Mesothelial cell of epicardium (in vitro differentiated cells): Measurements from ENCODE around the gene PPP2R2C. TPM values are rescaled to one million over a fixed set of nuclear protein-coding genes. Genes with fewer than 3 reads are reported as not detected.

Experiments
- DNase-seq, 2 experiments: peaks; one replicate each; pipeline ENCODE4 v3.0.0; 2021; ENCODE audit warnings: low spot score in 2 of 2; ENCODE audit not compliant: unreplicated experiment in 2 of 2
- H3K27ac Mint-ChIP-seq: 2 replicates; pipeline ENCODE4 v1.8.0; 2021; ENCODE audit warnings: mixed read lengths
- H3K27me3 Mint-ChIP-seq: 2 replicates; pipeline ENCODE4 v1.8.0; 2021; ENCODE audit warnings: low read depth, mixed read lengths
- H3K36me3 Mint-ChIP-seq: 2 replicates; pipeline ENCODE4 v1.8.0; 2021; ENCODE audit warnings: mixed read lengths
- H3K4me1 Mint-ChIP-seq: 2 replicates; pipeline ENCODE4 v1.8.0; 2021; ENCODE audit warnings: mixed read lengths
- H3K4me3 Mint-ChIP-seq: 2 replicates; pipeline ENCODE4 v1.8.0; 2021; ENCODE audit warnings: mild to moderate bottlenecking, moderate library complexity, mixed read lengths
- H3K9me3 Mint-ChIP-seq: 2 replicates; pipeline ENCODE4 v1.8.0; 2021; ENCODE audit warnings: mixed read lengths
- CTCF ChIP-seq: fragments of 200-600 bp; sonication (generic); IDR thresholded peaks from one replicate; pipeline ENCODE4 v1.5.0; 2021; ENCODE audit warnings: antibody characterized with exemption; ENCODE audit not compliant: unreplicated experiment
- total RNA-seq: library from RNA; stranded (reverse); gene quantifications from 3 replicates; pipeline ENCODE4 v1.2.1, GENCODE V29; 2021

Gene PPP2R2C
- total RNA-seq, 1 donor from 2014 or later: 5.2 TPM

- Mint-ChIP-seq H3K9me3 (no peaks in the 10 kb centered on the region), H3K36me3 (peaks cover 21% of the 10 kb centered on the region), H3K27ac (no peak overlapping the region), H3K27me3 (peaks cover 1% of the 10 kb centered on the region), H3K4me3 (no peak overlapping the region), H3K4me1 (no peaks in the 10 kb centered on the region)
- no peak for TF ChIP-seq CTCF
- no peak for DNase-seq
Measured at GRCh38 chr4:6302869-6303268, 169.5 kb downstream of the PPP2R2C start.

- Mint-ChIP-seq H3K27me3 (peaks cover 1% of the 10 kb centered on the region), H3K27ac (no peak overlapping the region), H3K4me3 (no peak overlapping the region), H3K36me3 (peaks cover 25% of the 10 kb centered on the region), H3K9me3 (no peaks in the 10 kb centered on the region), H3K4me1 (no peaks in the 10 kb centered on the region)
- TF ChIP-seq CTCF: no peak
- DNase-seq: no peak
Measured at GRCh38 chr4:6301732-6302442, 170.5 kb downstream of the PPP2R2C start.

- H3K9me3 Mint-ChIP-seq: no peaks in the 10 kb centered on the region
Measured at GRCh38 chr4:6301051-6301731, 171.2 kb downstream of the PPP2R2C start.

GRCh38 chr4:6300359-6300758 lies 172.1 kb downstream of the PPP2R2C start:
- DNase-seq: no peak
- Mint-ChIP-seq H3K4me3 (no peak overlapping the region), H3K9me3 (no peaks in the 10 kb centered on the region), H3K36me3 (peaks cover 30% of the 10 kb centered on the region), H3K27ac (no peak overlapping the region), H3K27me3 (no peaks in the 10 kb centered on the region), H3K4me1 (no peaks in the 10 kb centered on the region)
- TF ChIP-seq CTCF: no peak

More at GRCh38 chr4:6301051-6301731, 171.2 kb downstream of the PPP2R2C start:
- Mint-ChIP-seq H3K27ac (no peak overlapping the region), H3K36me3 (peaks cover 28% of the 10 kb centered on the region), H3K4me1 (no peaks in the 10 kb centered on the region), H3K4me3 (no peak overlapping the region), H3K27me3 (no peaks in the 10 kb centered on the region)
- DNase-seq: no peak
- TF ChIP-seq CTCF: no peak

- Mint-ChIP-seq H3K27me3 (no peaks in the 10 kb centered on the region), H3K4me3 (no peak overlapping the region), H3K9me3 (no peaks in the 10 kb centered on the region), H3K4me1 (no peaks in the 10 kb centered on the region), H3K36me3 (peaks cover 35% of the 10 kb centered on the region), H3K27ac (no peak overlapping the region)
- DNase-seq: no peak
- no peak for TF ChIP-seq CTCF
Measured at GRCh38 chr4:6299875-6300274, 172.5 kb downstream of the PPP2R2C start.
